ENCODE measurements around the gene C11orf16.

DNA sequence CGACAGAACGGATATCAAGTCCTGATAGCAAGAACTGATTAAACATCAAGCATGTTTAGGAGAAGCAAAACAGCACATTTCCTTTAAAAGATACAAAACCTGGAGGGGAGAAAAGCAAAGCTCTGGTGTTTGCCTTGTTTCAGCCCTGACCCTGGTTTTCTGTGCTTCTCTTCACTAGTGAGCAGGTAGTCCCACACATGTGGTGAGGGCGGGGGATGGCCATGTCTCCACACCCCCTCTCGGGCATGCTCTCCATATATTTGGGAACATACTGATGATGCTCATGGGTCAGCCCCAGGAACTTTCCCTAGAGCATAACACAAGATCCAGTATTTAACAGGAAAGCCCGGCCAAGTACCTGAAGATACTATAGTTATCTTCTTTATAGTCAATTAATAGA is 10.1 kb downstream of the C11orf16 start:
- TF ChIP-seq, protein P1, sequence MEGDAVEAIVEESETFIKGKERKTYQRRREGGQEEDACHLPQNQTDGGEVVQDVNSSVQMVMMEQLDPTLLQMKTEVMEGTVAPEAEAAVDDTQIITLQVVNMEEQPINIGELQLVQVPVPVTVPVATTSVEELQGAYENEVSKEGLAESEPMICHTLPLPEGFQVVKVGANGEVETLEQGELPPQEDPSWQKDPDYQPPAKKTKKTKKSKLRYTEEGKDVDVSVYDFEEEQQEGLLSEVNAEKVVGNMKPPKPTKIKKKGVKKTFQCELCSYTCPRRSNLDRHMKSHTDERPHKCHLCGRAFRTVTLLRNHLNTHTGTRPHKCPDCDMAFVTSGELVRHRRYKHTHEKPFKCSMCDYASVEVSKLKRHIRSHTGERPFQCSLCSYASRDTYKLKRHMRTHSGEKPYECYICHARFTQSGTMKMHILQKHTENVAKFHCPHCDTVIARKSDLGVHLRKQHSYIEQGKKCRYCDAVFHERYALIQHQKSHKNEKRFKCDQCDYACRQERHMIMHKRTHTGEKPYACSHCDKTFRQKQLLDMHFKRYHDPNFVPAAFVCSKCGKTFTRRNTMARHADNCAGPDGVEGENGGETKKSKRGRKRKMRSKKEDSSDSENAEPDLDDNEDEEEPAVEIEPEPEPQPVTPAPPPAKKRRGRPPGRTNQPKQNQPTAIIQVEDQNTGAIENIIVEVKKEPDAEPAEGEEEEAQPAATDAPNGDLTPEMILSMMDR (IDR thresholded peaks at IDR 0.05) = no peak
- no peak for TF ChIP-seq POLR2A (IDR thresholded peaks at IDR 0.05)
